ENCODE data around the gene HSF4. TPM values are rescaled to one million over a fixed set of nuclear protein-coding genes. Genes with fewer than 3 reads are reported as not detected.

The HSF4 gene
- total RNA-seq, 1 experiment from 2014 or later = 1.2 TPM

- H3K9ac ChIP-seq (ENCODE audit: extremely low read depth, insufficient read length, low read length) = no peak overlapping the region
- H2BK120ac ChIP-seq (ENCODE audit: low read depth, low read length, poor library complexity, severe bottlenecking) = no peak overlapping the region
- H3K27me3 ChIP-seq (ENCODE audit: insufficient read depth, low read length) = no peaks in the 10 kb centered on the region
- Mint-ChIP-seq H3K36me3 (ENCODE audit: insufficient read depth in 1 of 3, low read depth in 3 of 3) (peaks cover 13 to 87% (median 64%) of the 10 kb centered on the region in 3 experiments; a peak in 6 of 7 replicates), H3K9me3 (no peaks in the 10 kb centered on the region), H3K27ac (no peak overlapping the region), H3K27me3 (ENCODE audit: low read depth) (no peaks in the 10 kb centered on the region), H3K4me3 (no peak overlapping the region), H3K4me1 (no peaks in the 10 kb centered on the region)
- no peak overlapping the region for H2AFZ ChIP-seq (ENCODE audit: low read length)
- H3K9me3 ChIP-seq (ENCODE audit: control insufficient read depth, low read depth, low read length) = no peaks in the 10 kb centered on the region
- no peak overlapping the region for H4K8ac ChIP-seq (replicated peaks; ENCODE audit: insufficient read length, low read depth, low read length)
- H3K4me1 ChIP-seq (ENCODE audit: insufficient read depth, low read length) = no peaks in the 10 kb centered on the region
- H2AK5ac ChIP-seq (ENCODE audit: insufficient read length, low read length) = no peak overlapping the region
- no peak overlapping the region for H2BK5ac ChIP-seq (ENCODE audit: insufficient read length, low read length)
- no peak overlapping the region for H3K56ac ChIP-seq (ENCODE audit: insufficient read length, low read depth, low read length)
- H3K79me2 ChIP-seq (ENCODE audit: insufficient read depth, low read length) = no peaks in the 10 kb centered on the region
- H3K4me2 ChIP-seq (ENCODE audit: insufficient read depth, insufficient read length, low read length) = no peak overlapping the region
- WGBS (ENCODE audit: extremely low coverage, insufficient read length, low lambda C conversion rate) = no CpG with 5 or more reads among the region's 13 CpGs
- no peak overlapping the region for H3K18ac ChIP-seq (ENCODE audit: insufficient read length, low read depth, low read length)
- no peaks in the 10 kb centered on the region for H4K20me1 ChIP-seq (ENCODE audit: control insufficient read depth, insufficient read depth, insufficient read length)
- H4K91ac ChIP-seq (ENCODE audit: insufficient read length, low read depth, low read length) = no peak overlapping the region
- H3K27ac ChIP-seq (ENCODE audit: insufficient read length, low read depth, low read length) = no peak overlapping the region
- H3K23me2 ChIP-seq (ENCODE audit: insufficient read length, low read depth, low read length, poor library complexity, severe bottlenecking) = no peaks in the 10 kb centered on the region
- no peak overlapping the region for H2BK12ac ChIP-seq (ENCODE audit: insufficient read length, low read depth, low read length)
- H2BK20ac ChIP-seq (ENCODE audit: low read depth, low read length, poor library complexity, severe bottlenecking) = no peak overlapping the region
- TF ChIP-seq, protein P1, sequence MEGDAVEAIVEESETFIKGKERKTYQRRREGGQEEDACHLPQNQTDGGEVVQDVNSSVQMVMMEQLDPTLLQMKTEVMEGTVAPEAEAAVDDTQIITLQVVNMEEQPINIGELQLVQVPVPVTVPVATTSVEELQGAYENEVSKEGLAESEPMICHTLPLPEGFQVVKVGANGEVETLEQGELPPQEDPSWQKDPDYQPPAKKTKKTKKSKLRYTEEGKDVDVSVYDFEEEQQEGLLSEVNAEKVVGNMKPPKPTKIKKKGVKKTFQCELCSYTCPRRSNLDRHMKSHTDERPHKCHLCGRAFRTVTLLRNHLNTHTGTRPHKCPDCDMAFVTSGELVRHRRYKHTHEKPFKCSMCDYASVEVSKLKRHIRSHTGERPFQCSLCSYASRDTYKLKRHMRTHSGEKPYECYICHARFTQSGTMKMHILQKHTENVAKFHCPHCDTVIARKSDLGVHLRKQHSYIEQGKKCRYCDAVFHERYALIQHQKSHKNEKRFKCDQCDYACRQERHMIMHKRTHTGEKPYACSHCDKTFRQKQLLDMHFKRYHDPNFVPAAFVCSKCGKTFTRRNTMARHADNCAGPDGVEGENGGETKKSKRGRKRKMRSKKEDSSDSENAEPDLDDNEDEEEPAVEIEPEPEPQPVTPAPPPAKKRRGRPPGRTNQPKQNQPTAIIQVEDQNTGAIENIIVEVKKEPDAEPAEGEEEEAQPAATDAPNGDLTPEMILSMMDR (conservative IDR thresholded peaks at IDR 0.05) = no peak
- H3K14ac ChIP-seq (ENCODE audit: insufficient read depth, low read length) = no peak overlapping the region
- H3T11ph ChIP-seq (ENCODE audit: low read length) = no peak overlapping the region
- DNase-seq = no peak
- no peak overlapping the region for H3K4ac ChIP-seq (ENCODE audit: low read depth, low read length)
- H3K23ac ChIP-seq (ENCODE audit: insufficient read length, low read depth, low read length) = no peak overlapping the region
- H2BK15ac ChIP-seq (ENCODE audit: low read depth, low read length) = no peak overlapping the region
- no peaks in the 10 kb centered on the region for H3K79me1 ChIP-seq (ENCODE audit: insufficient read depth, low read depth, low read length, poor library complexity, severe bottlenecking)
- no peak overlapping the region for H4K5ac ChIP-seq (ENCODE audit: insufficient read length, low read depth, low read length)
Measured at GRCh38 chr16:67141391-67141790, 23.2 kb upstream of the HSF4 start.

All from H9 (cell line).